ENCODE measurements around the gene TFDP2.
"Not testable (repeated sequence)": the region's sequence is repeated elsewhere in the genome, so short reads cannot be mapped to it uniquely, and the experiment has no call there.

The TFDP2 gene

DNA sequence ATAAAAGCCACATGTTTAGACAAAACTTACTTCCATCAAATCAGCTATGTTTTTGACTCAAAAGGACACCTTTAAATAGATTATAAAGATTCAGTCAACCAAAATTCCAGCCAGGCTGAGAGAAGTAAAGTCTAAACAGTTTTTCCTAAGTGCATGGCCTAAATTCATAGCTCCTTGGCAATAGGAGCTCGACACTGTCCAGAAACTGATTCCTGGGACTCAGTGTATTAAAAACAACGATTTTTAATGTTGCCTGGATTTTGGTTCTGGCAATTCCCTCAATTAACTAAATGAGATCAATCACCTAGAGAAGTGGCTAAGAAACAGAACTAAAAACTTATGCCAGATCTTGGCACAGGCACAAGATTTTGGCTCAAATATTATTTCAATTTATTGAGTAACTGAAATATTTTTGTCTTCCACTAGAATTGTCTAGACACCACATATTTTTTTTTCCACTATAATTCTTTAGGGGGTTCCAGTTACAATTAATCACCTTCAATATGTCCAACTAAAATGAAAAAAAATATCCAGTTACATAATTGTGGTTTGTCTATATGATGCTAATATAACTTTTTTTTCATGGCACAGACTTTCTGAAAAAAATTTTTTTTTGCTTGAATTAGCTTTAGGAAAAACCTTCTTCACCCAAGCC, 135.9 kb downstream of the TFDP2 start:
- DNase-seq, result no peak

DNA sequence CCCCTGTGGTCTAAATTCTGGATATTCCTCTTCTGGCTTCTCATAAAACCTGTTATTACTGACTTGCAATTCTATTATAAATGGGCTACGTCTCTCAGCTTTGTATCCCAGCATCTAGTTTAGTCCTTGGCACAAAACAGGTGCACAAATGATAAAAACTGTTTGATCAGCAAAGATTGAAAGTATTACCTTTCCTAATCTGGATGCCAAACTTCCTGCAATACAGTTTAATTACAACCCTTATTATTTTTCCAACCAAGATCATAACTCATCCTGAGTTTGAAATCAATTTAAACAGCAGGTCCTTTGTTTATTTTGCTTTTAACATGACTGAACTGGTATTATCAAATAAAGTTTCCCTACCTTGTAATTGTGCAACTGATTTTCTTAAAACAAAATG, 140.3 kb downstream of the TFDP2 start:
- no peak for DNase-seq

DNA sequence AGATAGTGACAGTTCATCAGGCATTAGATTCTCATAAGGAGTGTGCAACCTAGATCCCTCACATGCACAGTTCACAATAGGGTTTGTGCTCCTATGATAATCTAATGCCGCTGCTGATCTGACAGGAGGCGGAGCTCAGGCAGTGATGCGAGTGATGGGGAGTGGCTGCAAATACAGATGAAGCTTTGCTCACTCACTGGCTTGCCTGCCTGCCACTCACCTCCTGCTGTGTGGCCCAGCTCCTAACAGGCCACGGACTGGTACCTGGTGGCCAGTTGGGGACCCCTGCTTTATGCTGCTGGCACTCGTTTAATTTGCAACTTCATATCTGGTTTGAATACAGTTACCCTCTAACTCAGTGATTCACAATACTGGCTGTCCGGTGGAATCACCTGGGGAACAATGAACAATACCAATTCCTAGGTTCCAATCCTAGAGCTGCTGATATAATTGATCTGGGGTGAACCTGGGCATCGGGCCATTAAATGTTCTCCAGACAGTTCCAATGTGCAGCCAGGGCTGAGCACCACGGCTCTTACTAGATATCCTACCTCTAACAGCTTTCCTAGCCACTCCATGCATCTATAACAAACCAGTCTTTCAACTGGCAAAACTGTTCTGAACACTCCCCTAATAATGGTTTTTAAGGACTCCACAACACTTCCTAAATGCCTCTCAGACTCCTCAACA, 141.5 kb downstream of the TFDP2 start:
- no peak for DNase-seq

DNA sequence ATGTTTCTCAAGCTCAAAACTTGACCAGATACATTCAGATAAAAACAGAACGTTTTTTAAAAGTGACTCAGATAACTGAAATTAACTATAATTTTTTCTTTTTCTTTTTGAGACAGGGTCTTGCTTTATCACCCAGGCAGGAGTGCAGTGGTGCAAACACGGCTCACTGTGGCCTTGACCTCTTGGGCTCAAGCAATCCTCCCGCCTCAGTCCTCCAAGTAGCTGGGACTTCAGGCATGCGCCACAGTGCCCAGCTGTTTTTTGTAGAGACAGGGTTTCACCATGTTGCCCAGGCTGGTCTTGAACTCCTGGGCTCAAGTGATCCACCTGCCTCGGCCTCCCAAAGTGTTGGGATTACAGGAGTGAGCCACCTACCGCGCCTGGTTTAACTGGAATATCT, 144.4 kb downstream of the TFDP2 start:
- DNase-seq, result not testable (repeated sequence)

DNA sequence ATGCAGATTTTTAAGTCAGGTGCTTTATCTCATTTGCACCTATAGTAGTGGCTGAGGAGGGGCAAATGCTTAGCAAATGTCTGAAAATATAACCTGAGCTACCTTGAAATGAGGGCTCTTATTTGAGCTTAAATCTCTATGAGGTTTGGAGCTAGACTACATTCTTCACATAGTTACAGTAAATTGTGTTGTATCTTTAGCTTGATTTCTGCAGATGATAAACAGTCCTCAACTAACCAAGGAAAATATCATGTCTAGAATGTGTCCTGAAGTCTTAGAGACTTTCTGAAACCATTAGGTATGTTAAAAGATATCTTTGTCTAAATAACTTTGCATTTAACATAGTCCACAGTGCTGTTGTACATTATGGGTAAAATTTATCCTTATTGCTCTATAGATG, 145.3 kb downstream of the TFDP2 start:
- no peak for DNase-seq

DNA sequence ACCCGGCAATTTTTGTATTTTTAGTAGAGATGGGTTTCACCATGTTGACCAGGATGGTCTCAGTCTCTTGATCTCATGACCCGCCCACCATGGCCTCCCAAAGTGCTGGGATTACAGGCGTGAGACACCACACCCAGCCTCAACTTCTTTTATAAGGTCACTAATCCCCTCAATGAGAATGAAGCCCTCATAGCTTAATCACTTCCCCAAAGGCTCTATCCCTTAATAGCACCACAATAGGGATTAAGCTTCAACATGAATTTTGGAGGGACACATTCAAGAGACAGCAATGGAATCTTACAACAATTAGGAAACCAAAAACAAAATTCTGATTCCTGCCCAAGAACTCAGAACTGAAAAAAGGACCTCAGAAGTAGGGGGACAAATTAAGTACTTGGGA, 146.1 kb downstream of the TFDP2 start:
- DNase-seq, result no peak

DNA sequence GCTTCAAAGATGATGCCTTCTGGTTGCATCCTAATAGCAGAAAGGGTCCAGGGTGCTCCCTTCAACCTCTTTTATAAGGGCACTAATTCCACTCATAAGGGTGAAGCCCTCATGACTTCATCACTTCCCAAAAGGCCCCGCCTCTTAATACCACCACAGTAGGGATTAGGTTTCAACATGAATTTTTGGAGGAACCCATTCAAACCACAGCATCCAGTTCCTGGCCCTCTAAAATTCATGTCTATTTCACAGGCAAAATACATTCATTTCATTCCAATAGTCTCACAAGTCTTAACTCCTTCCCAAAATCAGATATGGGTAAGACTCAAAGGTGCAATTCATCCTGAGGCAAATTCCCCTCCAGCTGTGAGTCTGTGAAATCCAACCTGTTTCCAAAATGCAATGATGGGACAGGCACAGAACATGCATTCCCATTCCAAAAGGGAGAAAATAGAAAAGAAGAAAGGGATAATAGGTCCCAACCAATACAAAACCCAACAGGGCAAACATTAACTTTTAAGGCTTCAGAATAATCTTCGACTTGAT, 148.9 kb downstream of the TFDP2 start:
- no peak for DNase-seq

DNA sequence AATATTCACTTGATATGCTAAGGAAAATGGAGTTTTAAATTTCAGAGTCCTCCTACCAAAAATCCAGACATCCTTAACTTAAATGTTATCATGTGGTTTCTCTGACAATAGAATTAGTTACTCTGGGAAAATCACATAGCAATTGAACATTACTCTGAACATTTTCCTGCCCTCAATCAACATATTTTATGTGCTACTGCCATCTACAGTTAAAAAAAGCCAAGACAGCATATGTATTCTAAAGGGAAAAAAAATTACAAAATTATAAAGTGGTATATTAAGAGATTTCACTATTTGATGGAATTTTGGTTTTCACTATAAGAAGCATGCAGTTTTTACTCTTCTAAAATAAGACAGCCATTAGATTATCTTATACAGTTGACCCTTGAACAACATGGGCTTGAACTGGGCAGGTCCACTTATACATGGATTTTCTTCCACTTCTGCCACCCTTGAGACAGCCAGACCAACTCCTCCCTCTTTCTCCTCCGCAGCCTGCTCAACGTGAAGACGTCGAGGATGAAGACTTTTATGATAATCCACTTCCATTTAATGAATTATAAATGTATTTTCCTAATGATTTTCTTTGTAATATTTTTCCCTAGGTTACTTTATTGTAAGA, 150.6 kb downstream of the TFDP2 start:
- no peak for DNase-seq

DNA sequence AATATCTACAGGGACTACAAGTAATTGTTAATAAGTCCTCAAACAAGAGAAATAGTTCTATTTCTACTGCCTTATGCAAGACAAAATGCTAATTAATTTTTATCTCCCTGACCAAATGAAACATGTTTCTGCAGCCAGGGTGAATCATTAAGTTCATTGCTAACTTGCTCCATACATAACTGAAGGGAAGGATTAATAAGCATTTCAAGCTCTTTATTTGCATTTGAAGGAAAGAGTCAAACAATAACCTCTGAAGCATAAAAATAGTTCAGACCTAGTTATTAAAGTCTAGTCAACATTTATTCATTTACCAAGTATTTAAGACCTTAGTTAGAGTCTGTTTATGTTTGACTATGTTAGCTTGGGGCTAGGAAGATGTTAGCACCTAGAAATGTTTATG, 152.9 kb downstream of the TFDP2 start:
- DNase-seq, result no peak

DNA sequence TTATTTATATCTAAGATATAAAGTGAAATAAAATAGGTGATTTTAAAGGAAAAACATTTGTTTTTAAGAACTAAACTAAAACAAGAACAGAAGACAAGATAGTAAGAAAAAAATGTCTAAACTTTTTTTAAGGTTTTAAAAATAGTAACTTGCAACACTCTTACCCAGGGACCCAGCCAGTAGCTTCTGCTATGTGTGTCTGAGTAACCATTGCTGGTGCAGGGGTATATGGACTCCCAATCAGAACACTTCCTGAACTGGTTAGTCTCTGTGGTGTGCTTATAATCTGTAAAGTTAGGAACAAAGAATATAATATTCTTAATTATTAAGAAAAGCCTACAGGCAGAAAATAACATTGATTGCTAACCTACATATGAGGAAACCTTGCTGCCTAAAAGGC, 154.5 kb downstream of the TFDP2 start:
- peak; percentile 64 for DNase-seq

DNA sequence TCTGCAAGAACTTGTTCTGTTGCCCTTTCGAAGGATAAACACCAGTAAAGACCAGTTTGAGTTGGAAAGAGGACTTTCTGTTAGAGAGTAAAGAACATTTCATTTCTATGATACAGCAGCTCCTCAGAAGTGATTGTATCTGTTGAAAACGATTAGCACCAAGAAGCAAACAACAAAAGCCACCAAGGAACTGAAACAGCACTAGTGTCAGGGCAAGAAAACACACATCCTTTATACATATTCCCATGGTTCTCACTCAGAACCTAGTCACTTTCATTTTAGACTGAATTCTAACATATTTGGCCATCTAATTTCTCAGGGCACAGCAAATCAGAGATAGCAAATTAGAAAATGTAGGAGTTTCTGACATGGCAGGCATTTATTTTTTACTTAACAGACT, 156.8 kb downstream of the TFDP2 start:
- peak; percentile 44 for DNase-seq

DNA sequence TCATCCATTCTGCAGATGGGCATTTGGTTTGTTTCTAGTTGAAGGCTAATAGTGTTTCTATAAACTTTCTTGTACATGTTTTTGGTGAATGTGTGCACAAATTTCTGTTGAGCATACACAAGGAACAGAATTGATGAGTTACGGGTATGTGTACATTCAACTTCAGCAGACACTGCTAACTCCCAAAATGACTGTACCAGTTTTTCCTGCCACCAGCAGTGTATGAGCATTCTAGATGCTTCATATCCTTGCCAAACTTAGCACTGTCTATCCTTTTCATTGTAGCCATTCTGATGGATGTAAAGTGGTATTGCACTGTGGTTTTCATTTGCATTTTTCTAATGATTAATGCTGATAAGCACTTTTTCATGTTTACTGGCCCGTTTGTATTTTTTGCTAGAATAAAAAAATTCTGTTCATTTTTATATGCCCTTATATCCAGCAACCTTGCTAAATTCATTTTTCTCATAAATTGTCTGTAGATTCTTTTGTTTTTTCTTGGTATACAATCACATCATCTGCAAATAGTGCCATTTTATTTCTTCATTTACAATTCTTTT, 162.7 kb downstream of the TFDP2 start:
- DNase-seq, result no peak

DNA sequence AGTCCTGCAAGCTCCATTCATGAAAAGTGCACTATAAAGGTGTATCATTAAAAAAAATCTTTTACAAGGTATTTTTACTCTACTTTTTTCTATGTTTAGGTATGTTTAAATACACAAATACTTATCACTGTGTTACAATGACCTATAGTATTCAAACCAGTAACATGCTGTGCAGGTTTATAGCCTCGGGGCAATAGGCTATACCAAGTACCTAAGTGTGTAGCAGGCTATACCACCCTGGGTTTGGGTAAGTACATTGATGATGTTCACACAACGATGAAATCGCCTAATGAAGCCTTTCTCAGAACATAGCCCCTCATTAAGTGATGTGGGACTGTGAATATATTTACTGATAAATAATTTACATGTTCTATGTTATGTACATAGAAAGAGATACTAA, 168.3 kb downstream of the TFDP2 start:
- DNase-seq, result no peak

DNA sequence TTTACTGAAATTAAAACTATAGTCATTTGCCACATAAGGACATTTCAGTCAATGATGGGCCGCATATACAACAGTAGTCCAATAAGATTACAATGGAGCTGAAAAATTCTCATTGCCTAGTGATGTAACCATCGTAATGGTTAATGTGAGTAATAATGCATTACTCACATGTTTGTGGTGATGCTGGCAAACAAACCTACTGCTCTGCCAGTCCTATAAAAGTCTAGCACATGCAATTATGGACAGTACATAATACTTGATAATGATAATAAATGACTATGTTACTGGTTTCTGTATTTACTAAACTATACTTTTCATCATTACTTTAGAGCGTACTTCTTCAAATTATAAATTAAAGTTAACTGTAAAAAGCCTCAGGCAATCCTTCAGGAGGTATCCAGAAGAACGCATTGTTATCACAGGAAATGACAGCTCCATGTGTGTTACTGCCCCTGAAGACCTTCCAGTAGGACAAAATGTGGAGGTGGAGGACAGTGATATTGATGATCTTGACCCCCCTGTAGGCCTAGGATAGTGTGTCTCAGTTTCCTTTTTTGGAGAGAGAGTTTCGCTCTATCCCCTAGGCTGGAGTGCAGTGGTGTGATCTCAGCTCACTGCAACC, 170.2 kb downstream of the TFDP2 start:
- no peak for DNase-seq

DNA sequence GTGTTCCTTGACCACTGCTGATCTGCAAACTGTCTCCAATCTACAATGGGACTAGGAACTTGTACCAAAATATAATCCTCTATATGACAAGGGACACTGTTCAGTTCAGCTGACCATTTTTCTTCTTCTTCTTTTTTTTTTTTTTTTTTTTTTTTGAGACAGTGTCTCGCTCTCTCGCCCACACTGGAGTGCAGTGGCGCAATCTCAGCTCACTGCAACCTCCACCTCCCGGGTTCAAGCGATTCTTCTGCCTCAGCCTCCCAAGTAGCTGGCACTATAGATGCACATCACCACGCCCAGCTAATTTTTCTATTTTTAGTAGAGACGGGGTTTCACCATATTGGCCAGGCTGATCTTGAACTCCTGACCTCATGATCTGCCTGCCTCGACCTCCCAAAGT, 174.6 kb downstream of the TFDP2 start:
- not testable (repeated sequence) for DNase-seq

DNA sequence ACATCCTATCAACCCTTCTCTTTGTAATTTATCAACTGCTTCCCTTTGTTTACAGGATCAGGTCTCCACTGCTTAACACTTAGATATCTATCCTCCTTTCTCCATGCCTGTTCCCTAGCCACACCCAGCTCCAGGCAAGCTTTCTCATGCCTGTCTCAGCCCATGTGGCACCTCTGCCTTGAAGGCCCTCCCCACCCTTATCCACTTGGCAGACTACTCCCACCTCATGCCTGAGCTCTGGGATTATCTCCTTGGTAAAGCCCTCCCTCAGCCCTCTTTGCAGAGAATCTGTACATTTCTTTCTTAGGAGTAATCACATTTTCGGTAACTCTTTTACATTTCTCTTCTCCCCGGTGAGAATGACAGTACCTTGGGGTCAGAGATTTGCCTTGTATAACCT, 176.9 kb downstream of the TFDP2 start:
- no peak for DNase-seq

DNA sequence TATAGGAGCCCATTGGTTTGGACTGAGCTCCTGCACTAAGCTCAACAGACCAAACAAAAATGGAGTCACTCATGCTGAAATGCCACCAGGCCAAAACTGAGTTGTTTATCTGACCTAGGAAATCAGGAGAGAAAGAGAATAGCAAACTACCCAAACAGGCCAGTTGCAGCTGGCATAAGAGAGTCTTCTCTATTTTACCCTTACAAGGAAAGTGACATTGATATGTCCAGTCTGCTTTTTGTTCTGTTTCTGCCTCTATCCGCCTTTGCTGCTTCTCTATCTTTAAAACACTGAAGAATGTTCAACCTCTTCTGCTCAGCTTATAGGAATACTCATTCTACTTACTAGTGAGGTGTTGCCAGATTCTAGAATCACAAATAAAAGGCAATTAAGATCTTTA, 177.8 kb downstream of the TFDP2 start:
- no peak for DNase-seq

DNA sequence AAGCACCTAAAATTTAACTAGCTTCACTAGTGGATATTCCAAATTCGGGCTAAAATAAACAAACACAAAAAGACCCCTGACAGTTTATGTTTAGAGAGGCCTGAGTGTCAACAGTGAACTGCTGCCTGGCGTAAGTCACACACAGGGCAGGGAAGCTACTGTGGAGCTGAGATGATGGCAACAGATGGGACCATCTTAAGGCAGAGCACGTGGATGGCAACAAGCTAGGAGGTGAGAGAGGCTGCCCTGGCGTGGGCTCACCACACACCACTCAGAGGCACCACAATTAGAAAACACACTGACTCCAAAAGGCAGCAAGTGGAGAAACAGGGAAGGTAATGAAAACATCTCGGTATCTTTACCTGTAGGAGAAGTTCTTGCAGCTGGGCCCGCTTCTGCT, 179.6 kb downstream of the TFDP2 start:
- DNase-seq, result no peak

DNA sequence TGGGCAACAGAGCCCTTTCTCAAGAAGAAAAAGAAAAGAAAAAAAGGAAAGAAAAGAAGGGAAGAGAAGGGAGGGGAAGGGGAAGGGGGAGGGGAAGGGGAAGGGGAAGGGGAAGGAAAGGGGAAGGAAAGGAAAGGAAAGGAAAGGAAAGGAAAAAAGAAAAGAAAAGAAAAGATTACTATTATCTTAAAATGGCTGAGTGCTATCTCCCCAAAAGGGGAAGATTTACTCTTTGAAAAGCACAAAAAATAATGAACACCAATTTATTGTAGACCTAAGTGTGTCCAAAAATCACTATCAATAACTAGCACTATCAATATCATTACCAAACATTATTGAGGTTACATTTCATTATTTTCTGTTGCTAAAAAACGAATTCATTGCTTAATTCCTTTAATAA, 183.9 kb downstream of the TFDP2 start:
- DNase-seq, result no peak

DNA sequence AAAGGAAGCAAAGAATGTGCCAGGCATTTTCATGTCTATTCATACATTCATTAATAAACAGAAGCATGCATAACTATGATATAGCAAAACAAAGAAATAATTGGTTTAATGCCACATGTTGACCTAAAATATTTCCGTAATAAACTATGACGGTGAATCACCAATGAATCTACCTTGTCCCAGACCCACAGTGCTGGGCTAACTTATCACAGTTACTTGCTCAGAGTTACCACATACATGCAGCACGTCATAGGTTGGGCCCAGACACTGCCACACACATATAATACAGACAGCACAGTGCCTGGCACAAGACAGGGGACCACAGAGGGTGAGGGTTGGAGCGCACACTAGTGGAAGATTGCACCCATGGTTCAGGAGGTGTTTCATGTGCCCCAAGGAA, 186.0 kb downstream of the TFDP2 start:
- no peak for DNase-seq

DNA sequence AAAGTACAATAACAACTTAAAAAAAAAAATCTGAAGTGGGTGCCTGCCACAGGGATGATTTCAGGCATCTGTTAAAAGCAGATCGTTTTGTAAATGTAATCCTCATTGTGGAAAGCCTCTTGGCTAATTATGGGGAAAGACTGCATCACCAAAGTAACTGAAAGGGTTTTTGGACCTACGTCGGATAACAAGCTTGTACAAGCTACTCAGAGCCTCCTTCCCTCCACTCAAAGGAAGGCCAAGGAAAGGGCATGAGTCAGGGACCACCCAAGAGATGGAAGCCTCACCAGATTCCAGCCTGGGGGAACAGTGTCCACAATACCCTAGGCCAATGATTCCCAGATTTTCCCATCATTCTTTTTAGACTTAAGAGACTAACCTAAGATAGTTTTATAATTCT, 188.6 kb downstream of the TFDP2 start:
- DNase-seq, result no peak

DNA sequence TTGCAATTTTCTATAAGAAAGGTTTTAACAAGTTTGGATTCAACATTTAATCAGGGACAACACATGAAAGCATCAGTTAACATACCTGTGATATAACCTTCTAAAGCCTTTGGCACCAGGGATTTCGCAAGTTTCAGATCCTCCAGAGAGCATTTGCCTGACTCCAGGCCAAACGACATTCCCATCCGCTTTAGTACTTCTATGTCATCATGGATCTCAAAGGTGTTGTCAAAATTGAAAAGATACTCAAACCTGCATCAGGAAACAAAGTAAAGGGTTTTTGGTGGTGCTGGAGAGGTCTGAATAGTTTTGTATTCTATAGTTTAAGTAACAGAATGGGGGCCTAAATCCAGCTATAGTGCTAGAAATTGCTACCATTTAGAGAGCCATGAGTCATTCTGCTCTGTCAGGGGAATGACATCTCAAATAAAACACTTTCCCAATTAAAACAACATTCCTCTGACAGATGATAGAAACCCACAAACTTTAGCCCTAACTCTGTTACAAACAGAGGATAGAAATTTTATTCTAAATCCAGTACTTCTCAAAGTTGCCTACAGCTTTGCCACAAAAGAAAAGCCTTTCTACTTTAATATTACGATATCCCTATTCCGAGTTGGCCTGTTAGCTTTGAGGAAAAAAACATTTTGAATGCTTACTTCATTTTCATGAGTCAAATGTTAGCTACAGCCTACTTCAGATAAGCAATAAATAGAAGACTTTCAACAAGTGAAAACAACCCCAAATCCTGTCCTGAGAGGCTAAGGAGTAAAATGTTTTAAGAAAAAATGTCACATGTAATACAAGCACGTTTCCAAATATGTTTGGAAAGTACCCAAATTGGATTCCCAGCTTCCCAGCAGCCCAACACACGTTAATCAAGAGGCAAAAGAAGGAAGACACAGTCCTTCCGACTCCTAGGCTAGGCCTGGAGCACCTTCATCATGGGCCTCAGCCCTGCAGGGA, 189.5 kb downstream of the TFDP2 start:
- no peak for DNase-seq

Measured in MV-4-11 (cell line).